ENCODE results near the gene POLR3E. TPM values are rescaled to one million over a fixed set of nuclear protein-coding genes. Genes with fewer than 3 reads are reported as not detected.

Gene POLR3E
- total and polyA plus RNA-seq, 7 experiments from 2014 or later = 11.8 to 232 (median 107) TPM

DNA sequence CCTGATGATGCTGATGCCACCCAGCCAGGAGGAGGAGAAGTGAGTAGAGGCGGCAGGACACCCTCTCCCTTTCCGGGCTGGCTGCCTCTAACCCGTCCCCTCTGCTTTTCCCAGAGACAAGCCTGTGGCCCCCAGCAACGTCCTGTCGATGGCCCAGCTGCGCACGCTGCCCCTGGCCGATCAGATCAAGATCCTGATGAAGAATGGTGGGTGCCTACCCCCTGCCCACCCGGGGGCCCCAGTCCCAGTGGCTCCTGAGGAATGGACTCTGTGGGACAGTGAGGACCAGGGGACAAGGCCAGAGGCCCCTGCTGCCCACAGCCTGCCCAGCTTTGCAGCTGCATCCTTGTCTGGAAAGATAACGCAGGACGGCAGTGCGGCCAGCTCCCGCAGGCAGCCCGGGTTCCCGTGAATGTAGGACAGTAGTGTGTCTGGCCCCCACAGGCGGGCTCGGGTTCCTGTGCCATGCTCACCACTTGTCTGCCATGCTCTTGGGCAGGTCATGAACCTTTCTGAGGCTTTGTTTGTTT is 19.9 kb downstream of the POLR3E start:
- Mint-ChIP-seq H3K36me3 (peaks cover 15 to 49% (median 20%) of the 10 kb centered on the region in 5 donors), H3K27ac (peak overlapping the region in 2 of 9 donors; percentile 48 to 64)

DNA sequence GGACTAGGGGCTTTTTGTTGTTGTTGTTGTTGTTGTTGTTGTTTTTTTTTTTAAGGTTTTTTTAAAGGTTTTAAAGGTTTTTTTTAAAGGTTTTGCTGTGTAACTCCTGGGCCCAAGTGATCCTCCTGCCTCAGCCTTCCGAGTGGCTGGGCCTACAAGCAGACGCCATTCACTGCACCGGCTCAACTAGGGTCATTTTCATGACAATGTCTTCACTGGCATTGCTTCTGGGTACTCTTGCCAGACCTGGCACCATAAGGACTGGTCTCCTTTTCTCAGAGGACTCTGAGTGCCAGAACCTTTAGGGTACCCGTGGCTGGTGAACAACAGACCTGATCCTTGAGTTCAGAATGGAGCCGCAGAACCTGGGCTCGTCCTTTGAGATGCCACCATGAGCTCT is 20.4 kb downstream of the POLR3E start:
- ATAC-seq (no peak), DNase-seq (no peak)
- Mint-ChIP-seq H3K36me3 (peaks cover 15 to 48% (median 19%) of the 10 kb centered on the region in 5 donors), H3K4me1 (peaks cover 0 to 15% (median 6%) of the 10 kb centered on the region in 7 donors), H3K27ac (peak overlapping the region in 3 of 9 donors; percentile 48 to 64 (median 51)), H3K9me3 (peaks cover 0 to 2% (median 0%) of the 10 kb centered on the region in 11 donors), H3K27me3 (no peaks in the 10 kb centered on the region), H3K4me3 (no peak overlapping the region)
- CTCF ChIA-PET = interaction anchor here (1.0 kb wide), 1 partner anchor 49 kb away, joined by 4 read pairs; no protein-coding TSS in a partner anchor
- Histone ChIP-seq H3K4me3 (ENCODE audit: low read length) (no peak overlapping the region), H3K4me1 (ENCODE audit: control insufficient read depth in 2 of 2, insufficient read depth in 2 of 2, low read length in 2 of 2) (no peaks in the 10 kb centered on the region), H3K27me3 (ENCODE audit: control insufficient read depth in 2 of 2, insufficient read depth in 2 of 2, low read length in 2 of 2) (no peaks in the 10 kb centered on the region), H3K9me3 (ENCODE audit: control insufficient read depth in 2 of 3, low read length in 3 of 3) (no peaks in the 10 kb centered on the region), H3K36me3 (ENCODE audit: control insufficient read depth in 2 of 3, insufficient read depth in 3 of 3, low read length in 3 of 3) (peaks cover 8 to 96% (median 14%) of the 10 kb centered on the region in 3 experiments), H3K27ac (ENCODE audit: low read depth, low read length) (no peak overlapping the region)
- intact Hi-C loops (cut with micrococcal nuclease) = no loop called here
- POLR2A ChIA-PET = no interaction called here

More for the DNA sequence above, 19.9 kb downstream of the POLR3E start:
- CTCF ChIA-PET = no interaction called here
- Histone ChIP-seq H3K4me1 (ENCODE audit: control insufficient read depth in 2 of 2, insufficient read depth in 2 of 2, low read length in 2 of 2) (no peaks in the 10 kb centered on the region), H3K27ac (ENCODE audit: low read depth, low read length) (no peak overlapping the region), H3K27me3 (ENCODE audit: control insufficient read depth in 2 of 2, insufficient read depth in 2 of 2, low read length in 2 of 2) (no peaks in the 10 kb centered on the region), H3K36me3 (ENCODE audit: control insufficient read depth in 2 of 3, insufficient read depth in 3 of 3, low read length in 3 of 3) (peaks cover 8 to 96% (median 12%) of the 10 kb centered on the region in 3 experiments), H3K9me3 (ENCODE audit: control insufficient read depth in 2 of 3, low read length in 3 of 3) (no peaks in the 10 kb centered on the region), H3K4me3 (ENCODE audit: low read length) (no peak overlapping the region)
- intact Hi-C loops (cut with micrococcal nuclease) = no loop called here
- Mint-ChIP-seq H3K27me3 (no peaks in the 10 kb centered on the region), H3K9me3 (peaks cover 0 to 2% (median 0%) of the 10 kb centered on the region in 11 donors), H3K4me1 (peaks cover 0 to 15% (median 6%) of the 10 kb centered on the region in 7 donors), H3K4me3 (no peak overlapping the region)
- ATAC-seq (no peak), DNase-seq (peak in 1 of 9 donors; percentile 15)
- POLR2A ChIA-PET = no interaction called here

DNA sequence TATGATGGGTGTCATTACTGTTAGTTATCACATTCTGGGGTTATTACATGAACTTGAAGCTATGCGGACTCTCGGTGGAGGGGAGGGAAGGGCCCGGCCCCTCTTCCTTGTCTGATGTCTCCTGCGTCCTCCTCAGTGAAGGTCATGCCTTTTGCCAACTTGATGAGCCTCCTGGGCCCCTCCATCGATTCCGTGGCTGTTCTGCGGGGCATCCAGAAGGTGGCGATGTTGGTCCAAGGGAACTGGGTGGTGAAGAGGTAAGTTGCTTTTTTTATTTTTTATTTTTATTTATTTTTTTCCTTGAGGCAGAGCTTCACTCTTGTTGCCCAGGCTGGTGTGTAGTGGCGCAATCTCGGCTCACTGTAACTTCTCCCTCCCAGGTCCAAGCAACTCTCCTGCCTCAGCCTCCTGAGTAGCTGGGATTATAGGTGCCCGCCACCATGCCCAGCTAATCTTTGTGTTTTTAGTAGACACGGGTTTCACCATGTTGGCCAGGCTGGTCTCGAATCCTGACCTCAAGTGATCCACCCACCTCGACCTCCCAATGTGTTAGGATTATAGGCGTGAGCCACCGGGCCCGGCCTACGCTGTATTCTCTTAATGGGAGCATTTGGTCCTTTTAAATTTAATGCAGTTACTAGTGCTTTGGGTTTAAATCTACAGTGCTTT is 21.6 kb downstream of the POLR3E start:
- peak overlapping the region in 4 of 9 donors; percentile 21 to 72 (median 59) for H3K27ac Mint-ChIP-seq
- no peak overlapping the region for H3K27ac ChIP-seq (ENCODE audit: low read depth, low read length)
- CTCF ChIA-PET = interaction anchor here (0.6 to 2.0 kb wide), 4 partner anchors 18 to 1141 kb away, joined by 3 to 8 read pairs (median 3); no protein-coding TSS in a partner anchor
- POLR2A ChIA-PET = interaction anchor here (0.7 kb wide), 1 partner anchor 81 kb away, joined by 3 read pairs; no protein-coding TSS in a partner anchor
- H3K4me3 Mint-ChIP-seq = no peak overlapping the region
- no peak overlapping the region for H3K4me3 ChIP-seq (ENCODE audit: low read length)
- DNase-seq = peak; percentile 36 to 69 (median 49)
- peaks cover 13 to 44% (median 17%) of the 10 kb centered on the region in 5 donors for H3K36me3 Mint-ChIP-seq
- no peaks in the 10 kb centered on the region for H3K9me3 ChIP-seq (ENCODE audit: control insufficient read depth in 2 of 3, low read length in 3 of 3)
- H3K4me1 ChIP-seq (ENCODE audit: control insufficient read depth in 2 of 2, insufficient read depth in 2 of 2, low read length in 2 of 2) = no peaks in the 10 kb centered on the region
- no peaks in the 10 kb centered on the region for H3K9me3 Mint-ChIP-seq
- no peaks in the 10 kb centered on the region for H3K27me3 Mint-ChIP-seq
- intact Hi-C loops (cut with micrococcal nuclease) = no loop called here
- H3K36me3 ChIP-seq (ENCODE audit: control insufficient read depth in 2 of 3, insufficient read depth in 3 of 3, low read length in 3 of 3) = peaks cover 8 to 96% (median 20%) of the 10 kb centered on the region in 3 experiments
- no peaks in the 10 kb centered on the region for H3K27me3 ChIP-seq (ENCODE audit: control insufficient read depth in 2 of 2, insufficient read depth in 2 of 2, low read length in 2 of 2)
- ATAC-seq = peak; percentile 55
- H3K4me1 Mint-ChIP-seq = peaks cover 0 to 15% (median 6%) of the 10 kb centered on the region in 7 donors

DNA sequence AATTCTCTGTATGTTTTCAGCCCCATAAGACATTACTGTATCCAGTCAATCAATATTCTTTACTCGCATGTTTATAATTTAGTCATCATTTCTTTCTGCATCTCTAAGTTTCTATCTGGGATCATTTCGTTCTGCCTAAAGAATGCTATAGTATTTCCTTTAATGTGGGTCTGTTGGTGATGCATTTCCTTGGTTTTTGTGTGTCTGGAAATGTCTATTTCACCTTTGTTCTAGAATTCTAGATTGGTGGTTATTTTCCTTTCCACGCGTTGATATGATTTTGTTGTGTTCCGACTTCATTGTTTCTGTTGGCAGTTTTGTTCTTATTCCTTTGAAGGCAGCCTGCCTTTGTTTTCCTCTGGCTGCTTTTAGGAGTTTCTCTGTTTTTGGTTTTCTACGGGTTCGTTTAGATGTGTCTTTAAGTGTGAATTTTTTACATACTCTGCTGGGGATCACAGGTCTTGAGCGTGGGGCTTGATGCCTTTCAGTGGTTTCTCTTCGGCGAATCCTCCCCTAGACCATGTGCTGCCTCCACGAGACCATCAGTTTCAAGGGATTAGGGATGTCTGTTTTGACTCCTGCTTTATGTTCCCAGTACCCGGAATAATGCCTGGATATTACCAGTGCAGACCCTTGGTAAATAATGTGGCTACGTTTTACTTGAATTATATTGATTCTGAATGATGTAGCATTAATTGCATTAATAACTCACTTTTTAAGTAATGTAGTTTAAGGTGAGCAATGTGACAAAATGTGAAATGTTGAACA is 23.5 kb downstream of the POLR3E start:
- intact Hi-C loops (cut with micrococcal nuclease) = loop anchor here (1.0 to 10.0 kb wide), 3 partner anchors 54 to 1132 kb away; partner anchors contain the start of gene CDR2 (in 2 of the 2)
- ChIA-PET POLR2A (interaction anchor here (0.8 to 1.0 kb wide), 3 partner anchors 8 to 54 kb away, joined by 3 read pairs; no protein-coding TSS in a partner anchor), CTCF (interaction anchor here (0.6 to 1.0 kb wide), 7 partner anchors 9 to 1470 kb away, joined by 3 to 5 read pairs (median 3); no protein-coding TSS in a partner anchor)
- no peaks in the 10 kb centered on the region for H3K4me1 ChIP-seq (ENCODE audit: control insufficient read depth in 2 of 2, insufficient read depth in 2 of 2, low read length in 2 of 2)
- peaks cover 0 to 15% (median 6%) of the 10 kb centered on the region in 7 donors for H3K4me1 Mint-ChIP-seq
- H3K4me3 ChIP-seq (ENCODE audit: low read length) = no peak overlapping the region
- H3K27me3 ChIP-seq (ENCODE audit: control insufficient read depth in 2 of 2, insufficient read depth in 2 of 2, low read length in 2 of 2) = no peaks in the 10 kb centered on the region
- peak overlapping the region in 8 of 9 donors; percentile 67 to 85 (median 81) for H3K27ac Mint-ChIP-seq
- H3K36me3 ChIP-seq (ENCODE audit: control insufficient read depth in 2 of 3, insufficient read depth in 3 of 3, low read length in 3 of 3) = peaks cover 8 to 96% (median 24%) of the 10 kb centered on the region in 3 experiments
- no peaks in the 10 kb centered on the region for H3K9me3 ChIP-seq (ENCODE audit: control insufficient read depth in 2 of 3, low read length in 3 of 3)
- H3K9me3 Mint-ChIP-seq = no peaks in the 10 kb centered on the region
- H3K4me3 Mint-ChIP-seq = no peak overlapping the region
- ATAC-seq = no peak
- no peak overlapping the region for H3K27ac ChIP-seq (ENCODE audit: low read depth, low read length)
- peaks cover 11 to 42% (median 15%) of the 10 kb centered on the region in 5 donors for H3K36me3 Mint-ChIP-seq
- DNase-seq = no peak
- no peaks in the 10 kb centered on the region for H3K27me3 Mint-ChIP-seq

DNA sequence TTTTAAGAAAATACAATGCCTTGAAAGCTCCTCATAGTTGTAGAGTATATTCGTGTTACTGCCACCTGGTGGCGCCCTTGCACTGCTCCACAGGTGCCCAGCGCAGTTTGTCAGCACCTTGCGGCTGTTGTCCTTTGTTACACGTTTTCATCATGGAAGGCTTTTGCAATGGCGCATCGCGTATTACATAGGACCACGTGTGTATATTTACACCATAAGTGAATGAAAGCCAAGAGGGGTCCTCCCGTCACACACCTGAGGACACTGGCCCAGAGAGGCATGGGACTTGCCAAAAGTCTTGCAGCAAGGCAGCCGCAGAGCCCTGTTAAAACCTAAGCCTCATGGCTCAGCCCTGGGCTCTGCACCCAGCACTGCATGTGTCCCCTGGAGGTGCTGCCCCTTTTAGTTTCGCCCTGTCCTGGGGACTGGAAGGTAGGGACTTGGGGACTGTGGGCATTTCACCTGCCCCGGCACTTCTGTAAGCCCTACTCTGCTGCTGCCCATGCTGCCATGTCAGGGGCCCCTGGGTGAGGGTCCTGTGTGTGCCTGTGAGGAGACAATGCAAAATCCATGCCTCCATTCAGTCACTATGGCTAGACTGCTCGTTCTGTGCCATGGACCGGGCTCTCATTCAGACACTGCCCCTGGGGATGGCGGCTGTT is 24.3 kb downstream of the POLR3E start:
- H3K4me3 Mint-ChIP-seq = no peak overlapping the region
- H3K9me3 Mint-ChIP-seq = no peaks in the 10 kb centered on the region
- H3K36me3 ChIP-seq (ENCODE audit: control insufficient read depth in 2 of 3, insufficient read depth in 3 of 3, low read length in 3 of 3) = peaks cover 8 to 96% (median 28%) of the 10 kb centered on the region in 3 experiments
- intact Hi-C loops (cut with micrococcal nuclease) = loop anchor here (1.0 to 10.0 kb wide), 3 partner anchors 53 to 1133 kb away; partner anchors contain the start of gene CDR2 (in 2 of the 2)
- H3K27ac Mint-ChIP-seq = peak overlapping the region in 8 of 9 donors; percentile 67 to 85 (median 81)
- ChIA-PET CTCF (interaction anchor here (0.6 to 1.0 kb wide), 7 partner anchors 10 to 70 kb away, joined by 3 to 5 read pairs (median 3); no protein-coding TSS in a partner anchor), POLR2A (interaction anchor here (1.0 kb wide), 2 partner anchors 52 to 54 kb away, joined by 3 read pairs; no protein-coding TSS in a partner anchor)
- H3K4me1 ChIP-seq (ENCODE audit: control insufficient read depth in 2 of 2, insufficient read depth in 2 of 2, low read length in 2 of 2) = no peaks in the 10 kb centered on the region
- no peaks in the 10 kb centered on the region for H3K27me3 Mint-ChIP-seq
- peaks cover 7 to 38% (median 12%) of the 10 kb centered on the region in 5 donors for H3K36me3 Mint-ChIP-seq
- H3K27ac ChIP-seq (ENCODE audit: low read depth, low read length) = no peak overlapping the region
- H3K4me3 ChIP-seq (ENCODE audit: low read length) = no peak overlapping the region
- no peaks in the 10 kb centered on the region for H3K27me3 ChIP-seq (ENCODE audit: control insufficient read depth in 2 of 2, insufficient read depth in 2 of 2, low read length in 2 of 2)
- peaks cover 0 to 15% (median 6%) of the 10 kb centered on the region in 7 donors for H3K4me1 Mint-ChIP-seq
- no peaks in the 10 kb centered on the region for H3K9me3 ChIP-seq (ENCODE audit: control insufficient read depth in 2 of 3, low read length in 3 of 3)
- ATAC-seq = peak; percentile 83
- DNase-seq = peak; percentile 53 to 82 (median 73)

Measured in naive thymus-derived CD4-positive, alpha-beta T cell (primary cell).